ENCODE data around the gene JAK3. TPM values are rescaled to one million over a fixed set of nuclear protein-coding genes. Genes with fewer than 3 reads are reported as not detected.
"Not testable (repeated sequence)": the region's sequence is repeated elsewhere in the genome, so short reads cannot be mapped to it uniquely, and the experiment has no call there.

The JAK3 gene
- total RNA-seq, 1 experiment from 2014 or later: 5.7 TPM

GRCh38 chr19:17784201-17785008 is 63.4 kb downstream of the JAK3 start:
- Histone ChIP-seq H3K79me2 (ENCODE audit: low read length) (no peaks in the 10 kb centered on the region), H3K4me1 (ENCODE audit: low read length) (no peaks in the 10 kb centered on the region), H2AFZ (ENCODE audit: low read length) (no peak overlapping the region), H3K9me2 (replicated peaks; ENCODE audit: insufficient read depth, low read length) (no peaks in the 10 kb centered on the region), H4K20me1 (ENCODE audit: insufficient read depth, low read depth, low read length) (peaks cover 3% of the 10 kb centered on the region; the same call in 1 of the 2 replicates), H3K4me2 (ENCODE audit: low read depth, low read length, poor library complexity, severe bottlenecking) (no peak overlapping the region), H3K9ac (ENCODE audit: low read length) (no peak overlapping the region), H3K27ac (ENCODE audit: low read length) (no peak overlapping the region), H3K27me3 (ENCODE audit: low read length) (no peaks in the 10 kb centered on the region), H3K4me3 (ENCODE audit: low read length) (no peak overlapping the region), H3K36me3 (ENCODE audit: insufficient read depth, low read length) (peaks cover 5% of the 10 kb centered on the region; the same call in 1 of the 2 replicates), H3K9me3 (ENCODE audit: low read length) (no peaks in the 10 kb centered on the region)
- DNase-seq: peak; percentile 89

- not testable (repeated sequence) for H3K27me3 ChIP-seq (ENCODE audit: low read length); H3K9me3 ChIP-seq (ENCODE audit: low read length); H3K4me2 ChIP-seq (ENCODE audit: low read depth, low read length, poor library complexity, severe bottlenecking); H3K36me3 ChIP-seq (ENCODE audit: insufficient read depth, low read length); H3K4me1 ChIP-seq (ENCODE audit: low read length); H2AFZ ChIP-seq (ENCODE audit: low read length); H3K27ac ChIP-seq (ENCODE audit: low read length); H3K4me3 ChIP-seq (ENCODE audit: low read length); H3K79me2 ChIP-seq (ENCODE audit: low read length); H3K9me2 ChIP-seq (replicated peaks; ENCODE audit: insufficient read depth, low read length); DNase-seq; H4K20me1 ChIP-seq (ENCODE audit: insufficient read depth, low read depth, low read length); H3K9ac ChIP-seq (ENCODE audit: low read length)
Measured at GRCh38 chr19:17783721-17784120, 64.1 kb downstream of the JAK3 start.

- peaks cover 3% of the 10 kb centered on the region; the same call in 1 of the 2 replicates for H4K20me1 ChIP-seq (ENCODE audit: insufficient read depth, low read depth, low read length)
- no peaks in the 10 kb centered on the region for H3K9me2 ChIP-seq (replicated peaks; ENCODE audit: insufficient read depth, low read length)
- H3K4me1 ChIP-seq (ENCODE audit: low read length): no peaks in the 10 kb centered on the region
- H3K9me3 ChIP-seq (ENCODE audit: low read length): no peaks in the 10 kb centered on the region
- no peaks in the 10 kb centered on the region for H3K27me3 ChIP-seq (ENCODE audit: low read length)
- H3K4me2 ChIP-seq (ENCODE audit: low read depth, low read length, poor library complexity, severe bottlenecking): no peak overlapping the region
- no peaks in the 10 kb centered on the region for H3K79me2 ChIP-seq (ENCODE audit: low read length)
- H3K36me3 ChIP-seq (ENCODE audit: insufficient read depth, low read length): peaks cover 5% of the 10 kb centered on the region; the same call in 1 of the 2 replicates
- no peak for DNase-seq
- no peak overlapping the region for H3K27ac ChIP-seq (ENCODE audit: low read length)
- H2AFZ ChIP-seq (ENCODE audit: low read length): no peak overlapping the region
- H3K4me3 ChIP-seq (ENCODE audit: low read length): no peak overlapping the region
- no peak overlapping the region for H3K9ac ChIP-seq (ENCODE audit: low read length)
Measured at GRCh38 chr19:17780781-17781180, 67.0 kb downstream of the JAK3 start.

GRCh38 chr19:17778968-17779929 is 68.5 kb downstream of the JAK3 start:
- Histone ChIP-seq H3K27me3 (ENCODE audit: low read length) (no peaks in the 10 kb centered on the region), H3K36me3 (ENCODE audit: insufficient read depth, low read length) (no peaks in the 10 kb centered on the region), H3K79me2 (ENCODE audit: low read length) (no peaks in the 10 kb centered on the region), H3K4me1 (ENCODE audit: low read length) (no peaks in the 10 kb centered on the region), H3K4me2 (ENCODE audit: low read depth, low read length, poor library complexity, severe bottlenecking) (no peak overlapping the region), H2AFZ (ENCODE audit: low read length) (no peak overlapping the region), H3K9me2 (replicated peaks; ENCODE audit: insufficient read depth, low read length) (no peaks in the 10 kb centered on the region), H3K9me3 (ENCODE audit: low read length) (no peaks in the 10 kb centered on the region), H3K4me3 (ENCODE audit: low read length) (no peak overlapping the region), H4K20me1 (ENCODE audit: insufficient read depth, low read depth, low read length) (no peaks in the 10 kb centered on the region; the same call in 1 of the 2 replicates), H3K9ac (ENCODE audit: low read length) (no peak overlapping the region), H3K27ac (ENCODE audit: low read length) (no peak overlapping the region)
- no peak for DNase-seq

GRCh38 chr19:17778251-17778967 is 69.4 kb downstream of the JAK3 start:
- no peak overlapping the region for H3K4me3 ChIP-seq (ENCODE audit: low read length)
- DNase-seq: peak; percentile 93
- H3K4me2 ChIP-seq (ENCODE audit: low read depth, low read length, poor library complexity, severe bottlenecking): no peak overlapping the region
- H3K27ac ChIP-seq (ENCODE audit: low read length): no peak overlapping the region
- no peak overlapping the region for H3K9ac ChIP-seq (ENCODE audit: low read length)
- H3K27me3 ChIP-seq (ENCODE audit: low read length): no peaks in the 10 kb centered on the region
- no peaks in the 10 kb centered on the region; the same call in 1 of the 2 replicates for H4K20me1 ChIP-seq (ENCODE audit: insufficient read depth, low read depth, low read length)
- H3K4me1 ChIP-seq (ENCODE audit: low read length): no peaks in the 10 kb centered on the region
- H3K36me3 ChIP-seq (ENCODE audit: insufficient read depth, low read length): no peaks in the 10 kb centered on the region
- no peaks in the 10 kb centered on the region for H3K79me2 ChIP-seq (ENCODE audit: low read length)
- no peaks in the 10 kb centered on the region for H3K9me2 ChIP-seq (replicated peaks; ENCODE audit: insufficient read depth, low read length)
- no peaks in the 10 kb centered on the region for H3K9me3 ChIP-seq (ENCODE audit: low read length)
- H2AFZ ChIP-seq (ENCODE audit: low read length): no peak overlapping the region

GRCh38 chr19:17777840-17778239 is 69.9 kb downstream of the JAK3 start:
- not testable (repeated sequence) for H3K79me2 ChIP-seq (ENCODE audit: low read length); H3K4me3 ChIP-seq (ENCODE audit: low read length); H4K20me1 ChIP-seq (ENCODE audit: insufficient read depth, low read depth, low read length); H3K4me2 ChIP-seq (ENCODE audit: low read depth, low read length, poor library complexity, severe bottlenecking); H3K4me1 ChIP-seq (ENCODE audit: low read length); DNase-seq; H3K27me3 ChIP-seq (ENCODE audit: low read length); H3K36me3 ChIP-seq (ENCODE audit: insufficient read depth, low read length); H3K27ac ChIP-seq (ENCODE audit: low read length); H3K9me2 ChIP-seq (replicated peaks; ENCODE audit: insufficient read depth, low read length); H3K9ac ChIP-seq (ENCODE audit: low read length); H3K9me3 ChIP-seq (ENCODE audit: low read length); H2AFZ ChIP-seq (ENCODE audit: low read length)

GRCh38 chr19:17775991-17776803 is 71.6 kb downstream of the JAK3 start:
- Histone ChIP-seq H3K9me2 (replicated peaks; ENCODE audit: insufficient read depth, low read length) (no peaks in the 10 kb centered on the region), H3K27me3 (ENCODE audit: low read length) (no peaks in the 10 kb centered on the region), H3K4me1 (ENCODE audit: low read length) (no peaks in the 10 kb centered on the region), H3K36me3 (ENCODE audit: insufficient read depth, low read length) (no peaks in the 10 kb centered on the region), H3K79me2 (ENCODE audit: low read length) (no peaks in the 10 kb centered on the region), H2AFZ (ENCODE audit: low read length) (no peak overlapping the region), H3K27ac (ENCODE audit: low read length) (no peak overlapping the region), H3K9ac (ENCODE audit: low read length) (no peak overlapping the region), H3K4me3 (ENCODE audit: low read length) (no peak overlapping the region), H3K9me3 (ENCODE audit: low read length) (no peaks in the 10 kb centered on the region), H4K20me1 (ENCODE audit: insufficient read depth, low read depth, low read length) (no peaks in the 10 kb centered on the region; the same call in 1 of the 2 replicates), H3K4me2 (ENCODE audit: low read depth, low read length, poor library complexity, severe bottlenecking) (no peak overlapping the region)
- DNase-seq: no peak
